Thoracic aorta (tissue), 2 donors: ENCODE data around the gene MGLL. TPM values are rescaled to one million over a fixed set of nuclear protein-coding genes. Genes with fewer than 3 reads are reported as not detected.

Source experiments
- ATAC-seq: fragments of 150-250 bp; one replicate; pipeline ENCODE4 v1.8.0; 2017; ENCODE audit warnings: low read depth; ENCODE audit not compliant: insufficient number of reproducible peaks, low FRiP score
- DNase-seq: peaks from one replicate; pipeline ENCODE4 v3.0.0-alpha.2; 2020; ENCODE audit warnings: low spot score
- H3K27ac ChIP-seq, 2 donors: fragments of 200-600 bp; sonication (generic); 1 replicate in 1 of 2; 2 replicates in 1 of 2; pipeline ENCODE4 v1.5.1; 2016; ENCODE audit warnings: mild to moderate bottlenecking in 2 of 2, moderate library complexity in 2 of 2
- H3K27me3 ChIP-seq: fragments of 200-600 bp; sonication (generic); replicated peaks from 2 replicates; pipeline ENCODE4 v1.6.0; 2016; ENCODE audit warnings: mild to moderate bottlenecking; ENCODE audit not compliant: insufficient read depth
- H3K36me3 ChIP-seq: fragments of 200-600 bp; sonication (generic); one replicate; pipeline ENCODE4 v1.5.1; 2016
- H3K4me1 ChIP-seq, 2 donors: fragments of 200-600 bp; sonication (generic); 1 replicate in 1 of 2; 2 replicates in 1 of 2; pipeline versions ENCODE4 v1.5.1 to v1.6.0; 2016; ENCODE audit warnings: low read depth in 2 of 2, mild to moderate bottlenecking in 1 of 2; ENCODE audit not compliant: control insufficient read depth in 1 of 2
- H3K4me3 ChIP-seq: fragments of 200-600 bp; sonication (generic); 2 replicates; pipeline ENCODE4 v1.5.1; 2016; ENCODE audit warnings: mild to moderate bottlenecking
- H3K9me3 ChIP-seq: fragments of 200-600 bp; sonication (generic); 2 replicates; pipeline ENCODE4 v1.5.1; 2016
- total RNA-seq, 2 donors: library from RNA; depleted of rRNA; stranded (reverse); fragments of >200 nt; gene quantifications; one replicate each; pipeline versions ENCODE4 v1.1.0 to v1.2.3, GENCODE V29; 2016
- TF ChIP-seq, protein P1 (sequence below): fragments of 200-600 bp; sonication (generic); IDR thresholded peaks from one replicate; pipeline ENCODE4 v1.5.1; 2019; ENCODE audit warnings: antibody characterized with exemption

Gene MGLL
- total RNA-seq, 2 donors from 2014 or later, result 57.6 to 71.8 TPM

DNA sequence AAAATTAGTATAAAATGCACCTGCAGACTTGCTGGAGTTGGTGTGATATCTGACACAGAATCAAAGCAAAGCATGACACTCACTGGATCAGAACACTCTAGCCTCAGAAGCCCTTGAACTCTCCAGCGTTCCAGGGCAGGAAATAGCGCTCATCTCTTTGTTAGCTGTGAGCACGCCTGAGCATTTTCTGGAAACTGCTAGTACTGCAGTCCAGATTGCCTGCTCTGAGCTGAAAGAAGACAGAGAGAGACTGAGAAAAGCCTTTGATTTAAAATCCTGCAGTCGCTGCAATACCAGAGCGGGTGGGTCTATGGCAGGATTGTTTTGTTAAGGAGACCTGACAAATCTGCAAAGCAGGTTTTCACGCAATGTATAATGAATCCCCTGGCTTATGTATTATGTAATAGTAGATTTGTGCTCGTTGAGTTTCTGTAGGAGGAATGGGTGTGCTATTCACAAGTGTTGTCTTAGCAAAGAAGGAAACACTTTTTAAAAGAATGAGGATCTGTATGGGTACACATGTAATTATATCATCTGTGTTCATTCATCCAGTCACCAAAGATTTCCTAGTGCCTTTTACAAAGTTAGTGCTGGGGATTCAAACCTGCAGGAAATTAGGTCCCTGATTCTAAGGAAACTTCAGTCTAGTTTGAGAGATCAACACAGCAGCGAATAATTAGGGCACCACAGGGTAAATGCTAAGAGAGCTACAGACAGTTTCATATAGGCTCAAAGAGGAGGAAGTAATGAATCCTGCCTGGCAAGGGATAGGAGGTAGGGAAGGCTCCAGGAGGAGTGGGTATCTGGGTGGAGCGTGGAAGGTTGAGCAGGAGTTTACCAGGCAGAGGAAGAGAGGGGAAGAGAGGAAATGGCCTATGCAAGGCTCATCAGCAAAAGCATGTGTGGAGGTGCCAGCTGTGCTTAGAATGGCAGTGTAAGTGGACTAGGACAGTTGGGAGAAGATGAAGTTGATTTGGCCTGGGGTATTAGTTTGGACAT lies 26.1 kb upstream of the MGLL start:
- Histone ChIP-seq H3K9me3 (no peaks in the 10 kb centered on the region), H3K4me1 (no peaks in the 10 kb centered on the region), H3K27ac (no peak overlapping the region), H3K36me3 (no peaks in the 10 kb centered on the region), H3K4me3 (no peak overlapping the region), H3K27me3 (no peaks in the 10 kb centered on the region)
- TF ChIP-seq, protein P1, sequence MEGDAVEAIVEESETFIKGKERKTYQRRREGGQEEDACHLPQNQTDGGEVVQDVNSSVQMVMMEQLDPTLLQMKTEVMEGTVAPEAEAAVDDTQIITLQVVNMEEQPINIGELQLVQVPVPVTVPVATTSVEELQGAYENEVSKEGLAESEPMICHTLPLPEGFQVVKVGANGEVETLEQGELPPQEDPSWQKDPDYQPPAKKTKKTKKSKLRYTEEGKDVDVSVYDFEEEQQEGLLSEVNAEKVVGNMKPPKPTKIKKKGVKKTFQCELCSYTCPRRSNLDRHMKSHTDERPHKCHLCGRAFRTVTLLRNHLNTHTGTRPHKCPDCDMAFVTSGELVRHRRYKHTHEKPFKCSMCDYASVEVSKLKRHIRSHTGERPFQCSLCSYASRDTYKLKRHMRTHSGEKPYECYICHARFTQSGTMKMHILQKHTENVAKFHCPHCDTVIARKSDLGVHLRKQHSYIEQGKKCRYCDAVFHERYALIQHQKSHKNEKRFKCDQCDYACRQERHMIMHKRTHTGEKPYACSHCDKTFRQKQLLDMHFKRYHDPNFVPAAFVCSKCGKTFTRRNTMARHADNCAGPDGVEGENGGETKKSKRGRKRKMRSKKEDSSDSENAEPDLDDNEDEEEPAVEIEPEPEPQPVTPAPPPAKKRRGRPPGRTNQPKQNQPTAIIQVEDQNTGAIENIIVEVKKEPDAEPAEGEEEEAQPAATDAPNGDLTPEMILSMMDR, result no peak
- no peak for ATAC-seq
- no peak for DNase-seq

GRCh38 chr3:127847236-127847720 lies 25.0 kb upstream of the MGLL start:
- Histone ChIP-seq H3K4me1 (no peaks in the 10 kb centered on the region), H3K27me3 (no peaks in the 10 kb centered on the region), H3K4me3 (no peak overlapping the region), H3K9me3 (no peaks in the 10 kb centered on the region), H3K27ac (no peak overlapping the region), H3K36me3 (no peaks in the 10 kb centered on the region)
- ATAC-seq (no peak), DNase-seq (no peak)
- TF ChIP-seq, protein P1, result no peak

- Histone ChIP-seq H3K27ac (no peak overlapping the region), H3K4me3 (no peak overlapping the region), H3K4me1 (no peaks in the 10 kb centered on the region), H3K27me3 (no peaks in the 10 kb centered on the region), H3K9me3 (no peaks in the 10 kb centered on the region), H3K36me3 (no peaks in the 10 kb centered on the region)
- TF ChIP-seq, protein P1, result no peak
- DNase-seq (no peak), ATAC-seq (no peak)
These were observed 24.3 kb upstream of the MGLL start for GRCh38 chr3:127846576-127846975.

- Histone ChIP-seq H3K4me3 (no peak overlapping the region), H3K27ac (no peak overlapping the region), H3K4me1 (no peaks in the 10 kb centered on the region), H3K9me3 (no peaks in the 10 kb centered on the region), H3K36me3 (no peaks in the 10 kb centered on the region), H3K27me3 (no peaks in the 10 kb centered on the region)
- DNase-seq (no peak), ATAC-seq (no peak)
- TF ChIP-seq, protein P1, result no peak
These were observed 22.1 kb upstream of the MGLL start for GRCh38 chr3:127844326-127844942.

DNA sequence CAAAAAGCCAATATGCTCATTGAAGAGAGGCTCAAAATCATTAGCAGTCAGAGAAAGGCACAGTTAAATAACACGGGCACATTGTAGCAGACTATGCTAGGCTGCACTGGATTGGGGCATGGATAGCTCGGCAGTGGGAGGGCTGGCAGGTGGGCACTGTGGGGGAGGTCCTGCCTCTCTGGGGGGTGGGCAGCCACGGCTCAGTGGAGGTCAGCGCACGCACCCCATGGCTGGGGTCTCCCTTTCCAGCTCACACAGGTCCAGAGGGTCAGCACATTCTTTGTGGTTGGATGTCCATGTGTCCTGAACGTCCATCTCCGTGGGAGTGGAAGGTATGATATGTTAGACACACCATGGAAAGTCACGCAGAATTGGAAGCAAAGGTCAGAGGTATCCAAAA lies 18.4 kb upstream of the MGLL start:
- no peak for DNase-seq
- Histone ChIP-seq H3K4me1 (no peaks in the 10 kb centered on the region), H3K27ac (no peak overlapping the region), H3K36me3 (no peaks in the 10 kb centered on the region), H3K27me3 (no peaks in the 10 kb centered on the region), H3K9me3 (no peaks in the 10 kb centered on the region), H3K4me3 (no peak overlapping the region)
- TF ChIP-seq, protein P1, result no peak
- no peak for ATAC-seq
